Panc1 (cell line): ENCODE measurements around the gene COL4A3. TPM values are rescaled to one million over a fixed set of nuclear protein-coding genes. Genes with fewer than 3 reads are reported as not detected.

Experiments
- ATAC-seq: fragments of 200-7000 bp; cut with Tn5 transposase; 2 replicates; pipeline ENCODE4 v1.9.1; 2020; ENCODE audit warnings: mild to moderate bottlenecking, moderate library complexity
- BruUV-seq: library from RNA; stranded (reverse); fragments of 400-500 nt; replicated peaks from 2 replicates; lab custom pipeline; 2021; lab: Mats Ljungman, UMichigan
- CTCF ChIA-PET: fragments of 300-600 bp; sonication (Branson Sonifier 250); formaldehyde crosslinking; loops from one replicate; lab custom pipeline; 2022; ENCODE audit warnings: antibody characterized with exemption; lab: Charles Lee
- POLR2A ChIA-PET: fragments of 300-600 bp; sonication (Branson Sonifier 250); formaldehyde crosslinking; loops from one replicate; lab custom pipeline; 2022; ENCODE audit warnings: antibody characterized with exemption; lab: Charles Lee
- DNase-seq: peaks from one replicate; pipeline ENCODE4 v3.0.0-alpha.2; 2010; ENCODE audit warnings: low read depth, low spot score
- H3K27ac ChIP-seq: 2 replicates; pipeline ENCODE4 v1.5.1; 2011; ENCODE audit warnings: mild to moderate bottlenecking, low read length, inconsistent platforms
- H3K27me3 ChIP-seq: fragments of 200-500 bp; sonication (Bioruptor generic); 2 replicates; pipeline ENCODE4 v1.6.0; 2014; ENCODE audit warnings: low read length, inconsistent platforms; ENCODE audit not compliant: control insufficient read depth, insufficient read depth
- H3K36me3 ChIP-seq: fragments of 200-500 bp; sonication (Bioruptor generic); 2 replicates; pipeline ENCODE4 v1.5.1; 2014; ENCODE audit warnings: inconsistent platforms, mild to moderate bottlenecking, low read length, moderate library complexity; ENCODE audit not compliant: control insufficient read depth, insufficient read depth
- H3K4me1 ChIP-seq: 2 replicates; pipeline ENCODE4 v1.5.1; 2011; ENCODE audit warnings: inconsistent platforms, mild to moderate bottlenecking, low read length, moderate library complexity; ENCODE audit not compliant: control insufficient read depth, insufficient read depth
- H3K4me3 ChIP-seq, 2 experiments: 2 replicates each; pipeline ENCODE4 v1.5.1; 2011 to 2012; ENCODE audit warnings: low read depth in 2 of 2, low read length in 2 of 2, mild to moderate bottlenecking in 2 of 2, inconsistent platforms in 1 of 2, moderate library complexity in 1 of 2
- H3K9me3 ChIP-seq: fragments of 200-500 bp; sonication (Bioruptor generic); 2 replicates; pipeline ENCODE4 v1.5.1; 2014; ENCODE audit warnings: low read depth, mild to moderate bottlenecking, inconsistent platforms, low read length, moderate library complexity; ENCODE audit not compliant: control insufficient read depth, insufficient read depth
- CTCF ChIP-seq: fragments of 450-650 bp; IDR thresholded peaks from 2 replicates; pipeline ENCODE4 v1.5.1; 2017; ENCODE audit warnings: mild to moderate bottlenecking
- POLR2AphosphoS5 ChIP-seq: IDR thresholded peaks from 2 replicates; pipeline ENCODE4 v1.6.1; 2012; ENCODE audit warnings: mild to moderate bottlenecking, low read depth, low read length, moderate library complexity
- REST ChIP-seq, 2 experiments: IDR thresholded peaks; 2 replicates each; pipeline ENCODE4 v1.6.1; 2011 to 2012; ENCODE audit warnings: low read depth in 2 of 2, control low read depth in 1 of 2, low read length in 1 of 2, mild to moderate bottlenecking in 1 of 2, moderate library complexity in 1 of 2; ENCODE audit not compliant: insufficient read depth in 1 of 2
- SIN3A ChIP-seq: IDR thresholded peaks from 2 replicates; pipeline ENCODE4 v1.6.1; 2012; ENCODE audit warnings: low read depth, mild to moderate bottlenecking, low read length, moderate library complexity, borderline replicate concordance; ENCODE audit not compliant: insufficient read depth
- TCF7L2 ChIP-seq: IDR thresholded peaks from 2 replicates; pipeline ENCODE4 v1.6.1; 2011; ENCODE audit warnings: mild to moderate bottlenecking, low read depth, low read length, inconsistent platforms
- in situ Hi-C: cut with HindIII; loops from 2 replicates; pipeline ENCODE4 v1.10.0; 2016; ENCODE audit warnings: low sequenced_read_pairs, low pct_unique_long_range_greater_than_20kb
- intact Hi-C: fragments of 100-400 bp; cut with micrococcal nuclease; formaldehyde crosslinking; loops from one replicate; pipeline ENCODE4 v1.10.0; 2022; ENCODE audit not compliant: unreplicated experiment
- total RNA-seq: library from RNA; stranded (reverse); gene quantifications from one replicate; pipeline ENCODE4 v1.2.1, GENCODE V29; 2021; ENCODE audit not compliant: unreplicated experiment

Gene COL4A3
- total RNA-seq, 1 experiment from 2014 or later: 0.18 TPM

DNA sequence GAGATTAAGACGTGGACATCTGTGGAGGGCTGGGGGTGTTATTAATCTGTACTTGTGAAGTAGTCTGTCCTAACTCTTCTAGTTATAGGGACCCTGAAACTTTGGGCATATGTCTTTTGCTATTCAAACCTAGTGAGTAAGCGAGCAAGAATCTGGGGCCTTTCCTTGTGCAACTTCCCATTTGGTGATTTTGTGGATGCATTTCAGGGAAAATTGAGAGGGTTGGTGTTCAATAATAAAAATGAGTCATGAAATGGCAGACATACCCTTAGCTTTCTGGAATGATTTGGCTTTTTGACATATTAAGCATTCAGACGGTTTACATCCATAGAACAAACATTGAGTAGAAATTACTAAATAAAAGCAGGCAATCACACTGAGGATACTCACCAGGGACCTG is 17.4 kb upstream of the COL4A3 start:
- in situ Hi-C loops (no loop called here), intact Hi-C loops (no loop called here)
- TF ChIP-seq SIN3A (no peak), REST (IDR thresholded peaks at IDR 0.05; ENCODE audit: insufficient read depth in 1 of 2, low read depth in 2 of 2, low read length in 1 of 2) (no peak), TCF7L2 (no peak), CTCF (no peak), POLR2AphosphoS5 (no peak)
- ATAC-seq (no peak), DNase-seq (no peak)
- Histone ChIP-seq H3K9me3 (peaks cover 5% of the 10 kb centered on the region; the same call in 1 of the 2 replicates), H3K36me3 (no peaks in the 10 kb centered on the region), H3K4me1 (no peaks in the 10 kb centered on the region), H3K4me3 (no peak overlapping the region), H3K27me3 (peaks cover 7% of the 10 kb centered on the region), H3K27ac (no peak overlapping the region)
- BruUV-seq: no TSS peak
- POLR2A ChIA-PET: no interaction called here
- CTCF ChIA-PET: no interaction called here

DNA sequence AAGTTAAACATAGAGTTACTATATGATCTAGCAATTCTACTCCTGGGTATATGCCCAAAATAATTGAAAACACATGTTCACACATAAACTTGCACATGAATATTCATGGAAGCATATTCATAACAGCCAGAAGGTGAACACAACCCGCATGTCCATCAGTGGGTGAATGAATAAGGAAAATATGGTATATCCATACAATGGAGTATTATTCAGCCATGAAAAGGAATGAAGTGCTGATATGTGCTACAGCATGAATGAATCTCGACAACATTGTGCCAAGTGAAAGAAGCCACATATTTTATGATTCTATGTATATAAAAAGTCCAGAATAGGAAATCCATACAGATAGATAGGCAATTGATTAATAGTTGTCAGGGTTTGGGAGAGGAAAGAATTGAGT is 16.3 kb upstream of the COL4A3 start:
- Histone ChIP-seq H3K4me3 (no peak overlapping the region), H3K9me3 (peaks cover 5% of the 10 kb centered on the region; the same call in 1 of the 2 replicates), H3K36me3 (no peaks in the 10 kb centered on the region), H3K27ac (no peak overlapping the region), H3K4me1 (no peaks in the 10 kb centered on the region), H3K27me3 (peaks cover 7% of the 10 kb centered on the region)
- BruUV-seq: no TSS peak
- in situ Hi-C loops (no loop called here), intact Hi-C loops (no loop called here)
- CTCF ChIA-PET: no interaction called here
- ATAC-seq: no peak
- POLR2A ChIA-PET: no interaction called here
- DNase-seq: no peak
- TF ChIP-seq CTCF (no peak), SIN3A (no peak), POLR2AphosphoS5 (no peak), TCF7L2 (no peak), REST (IDR thresholded peaks at IDR 0.05; ENCODE audit: insufficient read depth in 1 of 2, low read depth in 2 of 2, low read length in 1 of 2) (no peak)
